ENCODE data around the gene IL1RAPL1. TPM values are rescaled to one million over a fixed set of nuclear protein-coding genes. Genes with fewer than 3 reads are reported as not detected.

Gene IL1RAPL1
- total RNA-seq, 1 donor from 2014 or later, result 2.7 TPM

GRCh38 chrX:29842552-29842951 is 1255.3 kb downstream of the IL1RAPL1 start:
- no peaks in the 10 kb centered on the region for H3K27me3 Mint-ChIP-seq (ENCODE audit: low read depth)
- no peaks in the 10 kb centered on the region for H3K9me3 Mint-ChIP-seq
- H3K4me3 Mint-ChIP-seq, result no peak overlapping the region
- H3K27ac Mint-ChIP-seq (ENCODE audit: unreplicated experiment), result peak overlapping the region; percentile 28
- no peaks in the 10 kb centered on the region for H3K36me3 Mint-ChIP-seq (ENCODE audit: low read depth)
- no peak for TF ChIP-seq CTCF (conservative IDR thresholded peaks at IDR 0.05)
- DNase-seq (ENCODE audit: low read depth, low spot score), result no peak
- peaks cover 9% of the 10 kb centered on the region for H3K4me1 Mint-ChIP-seq

GRCh38 chrX:29851857-29852605 is 1264.8 kb downstream of the IL1RAPL1 start:
- no peak for TF ChIP-seq CTCF (conservative IDR thresholded peaks at IDR 0.05)
- peaks cover 7% of the 10 kb centered on the region for H3K4me1 Mint-ChIP-seq
- H3K27ac Mint-ChIP-seq (ENCODE audit: unreplicated experiment), result no peak overlapping the region
- H3K9me3 Mint-ChIP-seq, result no peaks in the 10 kb centered on the region
- no peaks in the 10 kb centered on the region for H3K36me3 Mint-ChIP-seq (ENCODE audit: low read depth)
- no peaks in the 10 kb centered on the region for H3K27me3 Mint-ChIP-seq (ENCODE audit: low read depth)
- DNase-seq (ENCODE audit: low read depth, low spot score), result no peak
- no peak overlapping the region for H3K4me3 Mint-ChIP-seq

- no peak for TF ChIP-seq CTCF (conservative IDR thresholded peaks at IDR 0.05)
- Mint-ChIP-seq H3K4me1 (peaks cover 7% of the 10 kb centered on the region), H3K27ac (ENCODE audit: unreplicated experiment) (no peak overlapping the region), H3K27me3 (ENCODE audit: low read depth) (no peaks in the 10 kb centered on the region), H3K36me3 (ENCODE audit: low read depth) (no peaks in the 10 kb centered on the region), H3K4me3 (no peak overlapping the region), H3K9me3 (no peaks in the 10 kb centered on the region)
- no peak for DNase-seq (ENCODE audit: low read depth, low spot score)
Measured at GRCh38 chrX:29852767-29853166, 1265.5 kb downstream of the IL1RAPL1 start.

GRCh38 chrX:29858714-29859113 is 1271.5 kb downstream of the IL1RAPL1 start:
- DNase-seq (ENCODE audit: low read depth, low spot score), result no peak
- Mint-ChIP-seq H3K9me3 (no peaks in the 10 kb centered on the region), H3K36me3 (ENCODE audit: low read depth) (no peaks in the 10 kb centered on the region), H3K27ac (ENCODE audit: unreplicated experiment) (no peak overlapping the region), H3K27me3 (ENCODE audit: low read depth) (no peaks in the 10 kb centered on the region), H3K4me1 (no peaks in the 10 kb centered on the region), H3K4me3 (no peak overlapping the region)
- no peak for TF ChIP-seq CTCF (conservative IDR thresholded peaks at IDR 0.05)

- no peak for TF ChIP-seq CTCF (conservative IDR thresholded peaks at IDR 0.05)
- no peak for DNase-seq (ENCODE audit: low read depth, low spot score)
- Mint-ChIP-seq H3K27ac (ENCODE audit: unreplicated experiment) (no peak overlapping the region), H3K36me3 (ENCODE audit: low read depth) (no peaks in the 10 kb centered on the region), H3K27me3 (ENCODE audit: low read depth) (no peaks in the 10 kb centered on the region), H3K4me3 (no peak overlapping the region), H3K4me1 (no peaks in the 10 kb centered on the region), H3K9me3 (no peaks in the 10 kb centered on the region)
Measured at GRCh38 chrX:29862126-29862677, 1275.0 kb downstream of the IL1RAPL1 start.
